CD4-positive, alpha-beta T cell treated with Interleukin-6 at 100 ng/mL for 8 hours (primary cell): ENCODE measurements around the gene PPP2R3A.
"Not testable (repeated sequence)": the region's sequence is repeated elsewhere in the genome, so short reads cannot be mapped to it uniquely, and the experiment has no call there.

Experiments
- DNase-seq: peaks from one replicate; pipeline ENCODE4 v3.0.0-alpha.2; 2020; ENCODE audit warnings: mixed read lengths, low spot score

Gene PPP2R3A

GRCh38 chr3:136106101-136106500 is 140.6 kb downstream of the PPP2R3A start:
- no peak for DNase-seq

GRCh38 chr3:136109499-136109898 is 144.0 kb downstream of the PPP2R3A start:
- no peak for DNase-seq

- DNase-seq, result no peak
Measured at GRCh38 chr3:136110481-136110880, 145.0 kb downstream of the PPP2R3A start.

- no peak for DNase-seq
Measured at GRCh38 chr3:136114421-136114820, 148.9 kb downstream of the PPP2R3A start.

GRCh38 chr3:136119332-136119731 is 153.8 kb downstream of the PPP2R3A start:
- not testable (repeated sequence) for DNase-seq

- not testable (repeated sequence) for DNase-seq
Measured at GRCh38 chr3:136119783-136120182, 154.3 kb downstream of the PPP2R3A start.

- DNase-seq, result no peak
Measured at GRCh38 chr3:136120373-136121348, 155.1 kb downstream of the PPP2R3A start.

- no peak for DNase-seq
Measured at GRCh38 chr3:136122006-136122405, 156.5 kb downstream of the PPP2R3A start.

- DNase-seq, result not testable (repeated sequence)
Measured at GRCh38 chr3:136131647-136132046, 166.1 kb downstream of the PPP2R3A start.

- no peak for DNase-seq
Measured at GRCh38 chr3:136134091-136134490, 168.6 kb downstream of the PPP2R3A start.

GRCh38 chr3:136135039-136135802 is 169.7 kb downstream of the PPP2R3A start:
- DNase-seq, result no peak

- no peak for DNase-seq
Measured at GRCh38 chr3:136136454-136136853, 170.9 kb downstream of the PPP2R3A start.

- DNase-seq, result no peak
Measured at GRCh38 chr3:136141291-136141785, 175.8 kb downstream of the PPP2R3A start.

- no peak for DNase-seq
Measured at GRCh38 chr3:136141891-136142290, 176.4 kb downstream of the PPP2R3A start.

- DNase-seq, result no peak
Measured at GRCh38 chr3:136142592-136142991, 177.1 kb downstream of the PPP2R3A start.

- DNase-seq, result not testable (repeated sequence)
Measured at GRCh38 chr3:136144397-136144796, 178.9 kb downstream of the PPP2R3A start.

- DNase-seq, result no peak
Measured at GRCh38 chr3:136146981-136147729, 181.6 kb downstream of the PPP2R3A start.

- no peak for DNase-seq
Measured at GRCh38 chr3:136149667-136150066, 184.1 kb downstream of the PPP2R3A start.

GRCh38 chr3:136151219-136151618 is 185.7 kb downstream of the PPP2R3A start:
- no peak for DNase-seq

- DNase-seq, result no peak
Measured at GRCh38 chr3:136152176-136152843, 186.8 kb downstream of the PPP2R3A start.

- no peak for DNase-seq
Measured at GRCh38 chr3:136152963-136153362, 187.4 kb downstream of the PPP2R3A start.
